ENCODE results near the gene IQGAP2. TPM values are rescaled to one million over a fixed set of nuclear protein-coding genes. Genes with fewer than 3 reads are reported as not detected.
A peak's percentile ranks its signal among the peaks of the same experiment; 100 is the strongest.

Gene IQGAP2
- total and polyA plus RNA-seq, 8 donors: 15.6 to 29.1 (median 17.1) TPM

- TF ChIP-seq CTCF (IDR thresholded peaks at IDR 0.05): no peak
- intact Hi-C loops (cut with DNase I): no loop called here
- DNase-seq (peak in 3 of 4 donors; percentile 47 to 79 (median 49)), ATAC-seq (peak; percentile 30)
- no peaks in the 10 kb centered on the region for H3K36me3 ChIP-seq
- H3K4me1 ChIP-seq: peaks cover 10 to 49% of the 10 kb centered on the region in 2 donors
- no peaks in the 10 kb centered on the region for H3K9me3 ChIP-seq
- H3K4me3 ChIP-seq: no peak overlapping the region
- peak overlapping the region in 1 of 2 donors; percentile 71 for H3K27ac ChIP-seq
- no peaks in the 10 kb centered on the region for H3K27me3 ChIP-seq
Observed at GRCh38 chr5:76542887-76543690, 140.0 kb downstream of the IQGAP2 start.

GRCh38 chr5:76544268-76544926 is 141.3 kb downstream of the IQGAP2 start:
- H3K4me3 ChIP-seq: no peak overlapping the region
- intact Hi-C loops (cut with DNase I): no loop called here
- no peaks in the 10 kb centered on the region for H3K9me3 ChIP-seq
- H3K4me1 ChIP-seq: peaks cover 10 to 58% of the 10 kb centered on the region in 2 donors
- no peaks in the 10 kb centered on the region for H3K27me3 ChIP-seq
- H3K27ac ChIP-seq: peak overlapping the region in 1 of 2 donors; percentile 71
- peak; percentile 69 for ATAC-seq
- peak; percentile 29 for TF ChIP-seq CTCF (IDR thresholded peaks at IDR 0.05)
- DNase-seq: peak in 1 of 4 donors; percentile 68
- H3K36me3 ChIP-seq: no peaks in the 10 kb centered on the region

GRCh38 chr5:76545184-76545583 is 142.1 kb downstream of the IQGAP2 start:
- Histone ChIP-seq H3K36me3 (no peaks in the 10 kb centered on the region), H3K4me1 (peaks cover 10 to 58% of the 10 kb centered on the region in 2 donors), H3K4me3 (no peak overlapping the region), H3K27me3 (no peaks in the 10 kb centered on the region), H3K9me3 (no peaks in the 10 kb centered on the region), H3K27ac (no peak overlapping the region)
- ATAC-seq (no peak), DNase-seq (no peak)
- intact Hi-C loops (cut with DNase I): no loop called here
- TF ChIP-seq CTCF (IDR thresholded peaks at IDR 0.05): no peak

GRCh38 chr5:76546497-76547102 is 143.5 kb downstream of the IQGAP2 start:
- no peak for ATAC-seq
- H3K27ac ChIP-seq: peak overlapping the region; percentile 41 to 78
- intact Hi-C loops (cut with DNase I): no loop called here

More at GRCh38 chr5:76546497-76547102, 143.5 kb downstream of the IQGAP2 start:
- Histone ChIP-seq H3K27me3 (no peaks in the 10 kb centered on the region), H3K4me3 (no peak overlapping the region), H3K4me1 (peaks cover 10 to 57% of the 10 kb centered on the region in 2 donors), H3K36me3 (no peaks in the 10 kb centered on the region), H3K9me3 (no peaks in the 10 kb centered on the region)
- no peak for DNase-seq
- TF ChIP-seq CTCF (IDR thresholded peaks at IDR 0.05): no peak

All from left lung (tissue), 10 donors.